DOHH2 (cell line): ENCODE measurements around the gene NOP16.

Experiments used
- H3F3A ChIP-seq: fragments of 200-600 bp; sonication (generic), shearing (Covaris generic); 2 replicates; pipeline ENCODE4 v1.6.0; 2016; ENCODE audit warnings: antibody characterized with exemption, mild to moderate bottlenecking; ENCODE audit not compliant: control insufficient read depth, insufficient read depth
- H3K27ac ChIP-seq: fragments of 200-600 bp; sonication (generic); 2 replicates; pipeline ENCODE4 v1.5.1; 2014; ENCODE audit warnings: low read depth, mild to moderate bottlenecking, low read length, moderate library complexity
- H3K27me3 ChIP-seq: fragments of 200-600 bp; sonication (generic); 2 replicates; pipeline ENCODE4 v1.6.1; 2014; ENCODE audit warnings: mild to moderate bottlenecking, low read length, mixed read lengths; ENCODE audit not compliant: control insufficient read depth
- H3K36me3 ChIP-seq: fragments of 200-600 bp; sonication (generic); 2 replicates; pipeline ENCODE4 v1.6.1; 2014; ENCODE audit warnings: mild to moderate bottlenecking, low read length, moderate library complexity, mixed read lengths; ENCODE audit not compliant: control insufficient read depth
- H3K4me1 ChIP-seq: fragments of 200-600 bp; sonication (generic); 2 replicates; pipeline ENCODE4 v1.6.1; 2014; ENCODE audit warnings: mild to moderate bottlenecking, low read length, mixed read lengths; ENCODE audit not compliant: control insufficient read depth
- H3K4me2 ChIP-seq: fragments of 200-600 bp; sonication (generic); 2 replicates; pipeline ENCODE4 v1.6.0; 2014; ENCODE audit warnings: mild to moderate bottlenecking, low read length, moderate library complexity
- H3K4me3 ChIP-seq: fragments of 200-600 bp; sonication (generic); 2 replicates; pipeline ENCODE4 v1.5.1; 2014; ENCODE audit warnings: mild to moderate bottlenecking, low read length, mixed read lengths
- H3K79me2 ChIP-seq: fragments of 200-600 bp; sonication (generic); 2 replicates; pipeline ENCODE4 v1.6.1; 2014; ENCODE audit warnings: mild to moderate bottlenecking, low read length, mixed read lengths; ENCODE audit not compliant: control insufficient read depth
- H3K9me2 ChIP-seq: fragments of 200-600 bp; sonication (generic); replicated peaks from 2 replicates; pipeline ENCODE4 v1.6.1; 2014; ENCODE audit warnings: mild to moderate bottlenecking, low read length, mixed read lengths; ENCODE audit not compliant: control insufficient read depth
- H3K9me3 ChIP-seq: fragments of 200-600 bp; sonication (generic); 2 replicates; pipeline ENCODE4 v1.6.1; 2014; ENCODE audit warnings: antibody characterized with exemption, low read length, mixed read lengths; ENCODE audit not compliant: control insufficient read depth, insufficient read depth
- H4K20me1 ChIP-seq: fragments of 200-600 bp; sonication (generic); 2 replicates; pipeline ENCODE4 v1.6.0; 2014; ENCODE audit warnings: low read depth, mild to moderate bottlenecking, antibody characterized with exemption, low read length, moderate library complexity; ENCODE audit not compliant: control insufficient read depth, insufficient read depth
- EZH2phosphoT487 ChIP-seq: fragments of 200-600 bp; sonication (generic); IDR thresholded peaks from 2 replicates; pipeline ENCODE4 v1.6.1; 2017; ENCODE audit warnings: borderline replicate concordance, mild to moderate bottlenecking, antibody characterized with exemption, low read length, moderate library complexity, mixed read lengths
- TF ChIP-seq, protein P1 (sequence below): fragments of 200-600 bp; sonication (generic); IDR thresholded peaks from one replicate; pipeline ENCODE4 v1.5.1; 2014; ENCODE audit warnings: antibody characterized with exemption, mild to moderate bottlenecking, low read depth, low read length; ENCODE audit not compliant: poor library complexity, severe bottlenecking

Gene NOP16

DNA sequence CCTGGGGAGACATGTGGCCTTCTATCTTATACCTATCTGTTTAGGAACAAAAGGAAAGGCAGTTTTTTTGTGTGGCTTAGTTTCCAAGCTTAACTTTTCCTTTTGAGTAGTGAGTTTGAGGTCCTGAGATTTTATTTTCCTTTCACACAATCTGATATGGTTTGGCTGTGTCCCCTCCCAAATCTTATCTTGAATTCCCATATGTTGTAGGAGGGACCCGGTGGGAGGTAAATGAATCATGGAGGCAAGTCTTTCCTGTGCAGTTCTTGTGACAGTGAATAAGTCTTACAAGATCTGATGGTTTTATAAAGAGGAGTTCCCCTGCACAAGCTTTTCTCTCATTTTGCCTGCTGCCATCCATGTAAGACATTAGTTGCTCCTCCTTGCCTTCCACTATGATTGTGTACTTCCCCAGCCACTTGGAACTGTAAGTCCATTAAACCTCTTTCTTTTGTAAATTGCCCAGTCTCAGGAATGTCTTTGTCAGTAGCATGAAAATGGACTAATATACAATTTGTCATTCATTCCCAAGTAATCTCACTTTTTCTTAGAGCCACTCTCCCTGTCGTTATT, 32.7 kb upstream of the NOP16 start:
- Histone ChIP-seq H3F3A (no peaks in the 10 kb centered on the region), H3K9me3 (peaks cover 9% of the 10 kb centered on the region; the same call in 1 of the 2 replicates), H3K4me2 (no peak overlapping the region), H4K20me1 (no peaks in the 10 kb centered on the region), H3K27me3 (peaks cover 5% of the 10 kb centered on the region), H3K27ac (no peak overlapping the region), H3K79me2 (peaks cover under 1% of the 10 kb centered on the region; the same call in 1 of the 2 replicates), H3K9me2 (no peaks in the 10 kb centered on the region), H3K4me3 (no peak overlapping the region), H3K36me3 (no peaks in the 10 kb centered on the region), H3K4me1 (peaks cover 8% of the 10 kb centered on the region)
- no peak for TF ChIP-seq EZH2phosphoT487

DNA sequence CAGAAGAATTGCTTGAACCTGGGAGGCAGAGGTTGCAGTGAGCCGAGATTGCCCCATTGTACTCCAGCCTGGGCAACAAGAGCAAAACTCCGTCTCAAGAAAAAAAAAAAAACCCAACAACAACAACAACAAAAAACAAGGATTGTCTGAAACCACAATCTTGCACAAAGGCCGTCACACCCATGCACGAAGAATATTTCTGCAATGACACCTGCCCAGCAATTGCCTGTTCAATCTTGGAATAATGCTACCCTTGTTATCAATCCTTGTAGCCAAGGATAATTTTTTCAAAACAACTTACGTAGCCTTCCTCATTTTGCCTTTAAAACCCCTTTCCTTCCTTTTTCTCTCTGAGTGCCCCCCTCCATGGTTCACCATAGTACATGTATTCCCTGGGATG, 31.7 kb upstream of the NOP16 start:
- no peaks in the 10 kb centered on the region for H3K36me3 ChIP-seq
- TF ChIP-seq, protein P1, sequence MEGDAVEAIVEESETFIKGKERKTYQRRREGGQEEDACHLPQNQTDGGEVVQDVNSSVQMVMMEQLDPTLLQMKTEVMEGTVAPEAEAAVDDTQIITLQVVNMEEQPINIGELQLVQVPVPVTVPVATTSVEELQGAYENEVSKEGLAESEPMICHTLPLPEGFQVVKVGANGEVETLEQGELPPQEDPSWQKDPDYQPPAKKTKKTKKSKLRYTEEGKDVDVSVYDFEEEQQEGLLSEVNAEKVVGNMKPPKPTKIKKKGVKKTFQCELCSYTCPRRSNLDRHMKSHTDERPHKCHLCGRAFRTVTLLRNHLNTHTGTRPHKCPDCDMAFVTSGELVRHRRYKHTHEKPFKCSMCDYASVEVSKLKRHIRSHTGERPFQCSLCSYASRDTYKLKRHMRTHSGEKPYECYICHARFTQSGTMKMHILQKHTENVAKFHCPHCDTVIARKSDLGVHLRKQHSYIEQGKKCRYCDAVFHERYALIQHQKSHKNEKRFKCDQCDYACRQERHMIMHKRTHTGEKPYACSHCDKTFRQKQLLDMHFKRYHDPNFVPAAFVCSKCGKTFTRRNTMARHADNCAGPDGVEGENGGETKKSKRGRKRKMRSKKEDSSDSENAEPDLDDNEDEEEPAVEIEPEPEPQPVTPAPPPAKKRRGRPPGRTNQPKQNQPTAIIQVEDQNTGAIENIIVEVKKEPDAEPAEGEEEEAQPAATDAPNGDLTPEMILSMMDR = no peak
- TF ChIP-seq EZH2phosphoT487 = no peak
- H3K4me3 ChIP-seq = no peak overlapping the region
- H4K20me1 ChIP-seq = no peaks in the 10 kb centered on the region
- H3K4me1 ChIP-seq = peaks cover 16% of the 10 kb centered on the region
- H3K27me3 ChIP-seq = peaks cover 5% of the 10 kb centered on the region
- no peak overlapping the region for H3K4me2 ChIP-seq
- no peaks in the 10 kb centered on the region for H3K9me2 ChIP-seq
- peaks cover 9% of the 10 kb centered on the region; the same call in 1 of the 2 replicates for H3K9me3 ChIP-seq
- H3K79me2 ChIP-seq = peaks cover 7% of the 10 kb centered on the region
- H3K27ac ChIP-seq = no peak overlapping the region
- peaks cover 7% of the 10 kb centered on the region for H3F3A ChIP-seq

DNA sequence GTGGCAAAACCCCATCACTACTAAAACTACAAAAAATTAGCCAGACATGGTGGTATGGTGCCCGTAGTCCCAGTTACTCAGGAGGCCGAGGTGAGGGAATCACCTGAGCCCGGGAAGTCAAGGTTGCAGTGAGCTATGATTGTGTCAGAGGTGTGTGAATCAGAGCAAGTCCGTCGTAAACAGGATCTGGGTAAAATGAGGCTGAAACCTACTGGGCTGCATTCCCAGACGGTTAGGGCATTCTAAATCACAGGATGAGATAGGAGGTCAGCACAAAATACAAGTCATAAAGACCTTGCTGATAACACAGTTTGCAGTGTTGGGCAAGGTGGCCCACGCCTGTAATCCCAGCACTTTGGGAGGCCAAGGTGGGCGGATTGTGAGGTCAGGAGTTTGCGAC, 29.9 kb upstream of the NOP16 start:
- H3K4me3 ChIP-seq = no peak overlapping the region
- H4K20me1 ChIP-seq = no peaks in the 10 kb centered on the region
- H3F3A ChIP-seq = peaks cover 11% of the 10 kb centered on the region
- H3K9me2 ChIP-seq = no peaks in the 10 kb centered on the region
- TF ChIP-seq, protein P1 = no peak
- TF ChIP-seq EZH2phosphoT487 = no peak
- H3K79me2 ChIP-seq = peaks cover 7% of the 10 kb centered on the region
- H3K4me1 ChIP-seq = peaks cover 18% of the 10 kb centered on the region
- no peak overlapping the region for H3K27ac ChIP-seq
- peaks cover 9% of the 10 kb centered on the region; the same call in 1 of the 2 replicates for H3K9me3 ChIP-seq
- H3K27me3 ChIP-seq = peaks cover 5% of the 10 kb centered on the region
- H3K4me2 ChIP-seq = no peak overlapping the region
- no peaks in the 10 kb centered on the region for H3K36me3 ChIP-seq

DNA sequence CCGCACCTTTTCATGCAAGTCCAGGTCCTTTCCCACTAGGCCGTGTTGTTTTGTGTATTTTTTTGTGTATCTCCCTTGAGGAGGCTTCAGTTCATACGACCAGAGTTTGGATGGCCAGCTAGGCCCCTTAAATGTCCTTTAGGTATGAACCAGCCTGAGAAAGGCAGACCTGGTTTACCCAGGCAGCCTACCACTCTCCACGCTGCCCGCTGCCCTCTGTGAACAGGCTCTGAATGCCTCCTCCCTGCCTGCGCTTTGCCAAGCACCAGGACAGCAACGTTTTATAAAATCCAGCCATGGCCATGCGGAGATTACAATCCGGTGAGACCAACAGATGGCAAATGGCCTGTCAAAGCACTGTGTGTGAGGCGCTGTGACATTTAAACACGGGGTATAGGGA, 28.6 kb upstream of the NOP16 start:
- Histone ChIP-seq H3K4me1 (peaks cover 18% of the 10 kb centered on the region), H3K4me3 (peak overlapping the region; percentile 91), H4K20me1 (no peaks in the 10 kb centered on the region), H3K9me3 (peaks cover 9% of the 10 kb centered on the region; the same call in 1 of the 2 replicates), H3K27ac (no peak overlapping the region), H3K27me3 (peaks cover 5% of the 10 kb centered on the region), H3K36me3 (no peaks in the 10 kb centered on the region), H3K9me2 (no peaks in the 10 kb centered on the region), H3F3A (peaks cover 11% of the 10 kb centered on the region), H3K4me2 (peak overlapping the region; percentile 91), H3K79me2 (peaks cover 7% of the 10 kb centered on the region)
- TF ChIP-seq, protein P1 = no peak
- TF ChIP-seq EZH2phosphoT487 = no peak
